ENCODE data around the gene MYO15A. TPM values are rescaled to one million over a fixed set of nuclear protein-coding genes. Genes with fewer than 3 reads are reported as not detected.

Gene MYO15A
- total and polyA plus RNA-seq, 2 donors (not counting 1 experiment from before 2014, with no cell fraction given) = 0.42 to 2.0 TPM

GRCh38 chr17:18094409-18094807 lies 14.1 kb upstream of the MYO15A start:
- DNase-seq (ENCODE audit: low read depth in 2 of 2) = no peak
- Histone ChIP-seq H3K4me3 (replicated peaks in 1 of 4; ENCODE audit: control extremely low read depth in 1 of 4, insufficient read depth in 1 of 4, low read depth in 3 of 4, low read length in 4 of 4) (no peak overlapping the region), H3K9me3 (ENCODE audit: control insufficient read depth, insufficient read depth, low read depth, low read length) (no peaks in the 10 kb centered on the region), H4K20me1 (ENCODE audit: control insufficient read depth, extremely low read depth, insufficient read depth, low read length) (no peaks in the 10 kb centered on the region), H3K9ac (ENCODE audit: insufficient read depth, low read length) (no peak overlapping the region), H3K4me2 (ENCODE audit: extremely low read depth, insufficient read depth, low read length) (no peak overlapping the region), H3K36me3 (ENCODE audit: control insufficient read depth, insufficient read depth, low read length) (peaks cover 24% of the 10 kb centered on the region), H3K4me1 (ENCODE audit: control insufficient read depth, extremely low read depth, insufficient read depth, low read length) (no peaks in the 10 kb centered on the region), H3K79me2 (ENCODE audit: control insufficient read depth, insufficient read depth, low read length) (peaks cover 3% of the 10 kb centered on the region), H2AFZ (ENCODE audit: low read length) (no peak overlapping the region), H3K27me3 (ENCODE audit: control insufficient read depth, insufficient read depth, low read length) (no peaks in the 10 kb centered on the region), H3K27ac (ENCODE audit: insufficient read depth, low read length) (no peak overlapping the region)
- TF ChIP-seq CTCF (conservative IDR thresholded peaks at IDR 0.05 in 1 of 2, IDR thresholded peaks at IDR 0.05 in 1 of 2; ENCODE audit: low read depth in 1 of 2, low read length in 2 of 2) = no peak
- TF ChIP-seq EZH2 (IDR thresholded peaks at IDR 0.05; ENCODE audit: low read length, missing control alignments) = no peak

- no peak overlapping the region for H3K9ac ChIP-seq (ENCODE audit: insufficient read depth, low read length)
- no peak overlapping the region for H3K4me3 ChIP-seq (replicated peaks in 1 of 4; ENCODE audit: control extremely low read depth in 1 of 4, insufficient read depth in 1 of 4, low read depth in 3 of 4, low read length in 4 of 4)
- peaks cover 25% of the 10 kb centered on the region for H3K36me3 ChIP-seq (ENCODE audit: control insufficient read depth, insufficient read depth, low read length)
- no peak overlapping the region for H2AFZ ChIP-seq (ENCODE audit: low read length)
- no peak for TF ChIP-seq CTCF (conservative IDR thresholded peaks at IDR 0.05 in 1 of 2, IDR thresholded peaks at IDR 0.05 in 1 of 2; ENCODE audit: low read depth in 1 of 2, low read length in 2 of 2)
- no peak for TF ChIP-seq EZH2 (IDR thresholded peaks at IDR 0.05; ENCODE audit: low read length, missing control alignments)
- no peaks in the 10 kb centered on the region for H4K20me1 ChIP-seq (ENCODE audit: control insufficient read depth, extremely low read depth, insufficient read depth, low read length)
- no peak overlapping the region for H3K4me2 ChIP-seq (ENCODE audit: extremely low read depth, insufficient read depth, low read length)
- no peaks in the 10 kb centered on the region for H3K27me3 ChIP-seq (ENCODE audit: control insufficient read depth, insufficient read depth, low read length)
- H3K79me2 ChIP-seq (ENCODE audit: control insufficient read depth, insufficient read depth, low read length) = no peaks in the 10 kb centered on the region
- no peaks in the 10 kb centered on the region for H3K4me1 ChIP-seq (ENCODE audit: control insufficient read depth, extremely low read depth, insufficient read depth, low read length)
- no peak overlapping the region for H3K27ac ChIP-seq (ENCODE audit: insufficient read depth, low read length)
- no peak for DNase-seq (ENCODE audit: low read depth in 2 of 2)
- no peaks in the 10 kb centered on the region for H3K9me3 ChIP-seq (ENCODE audit: control insufficient read depth, insufficient read depth, low read depth, low read length)
Observed at GRCh38 chr17:18099516-18099915, 9.0 kb upstream of the MYO15A start.

DNA sequence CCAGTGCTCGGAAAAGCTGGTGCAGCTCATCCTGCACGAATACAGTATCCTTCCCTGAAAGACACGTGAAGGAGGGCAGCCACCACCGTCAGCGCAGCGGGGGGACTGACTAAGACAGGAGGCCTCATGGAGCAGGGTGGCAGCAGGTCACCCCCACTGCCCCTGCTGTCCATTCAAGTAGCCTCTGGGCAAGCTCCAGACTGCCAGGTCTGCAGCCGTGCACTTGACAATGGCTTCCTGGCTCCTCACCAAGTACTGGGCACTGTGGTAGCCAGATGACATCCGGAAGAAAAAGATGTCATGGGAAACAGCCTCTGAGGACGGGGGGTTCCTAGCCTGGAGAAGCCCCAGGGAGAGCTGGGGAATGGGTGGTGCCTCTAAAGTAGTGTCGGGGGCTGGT lies 7.9 kb upstream of the MYO15A start:
- H3K9me3 ChIP-seq (ENCODE audit: control insufficient read depth, insufficient read depth, low read depth, low read length) = no peaks in the 10 kb centered on the region
- no peaks in the 10 kb centered on the region for H3K4me1 ChIP-seq (ENCODE audit: control insufficient read depth, extremely low read depth, insufficient read depth, low read length)
- no peak overlapping the region for H3K4me2 ChIP-seq (ENCODE audit: extremely low read depth, insufficient read depth, low read length)
- no peak for DNase-seq (ENCODE audit: low read depth in 2 of 2)
- peaks cover 30% of the 10 kb centered on the region for H3K36me3 ChIP-seq (ENCODE audit: control insufficient read depth, insufficient read depth, low read length)
- H3K9ac ChIP-seq (ENCODE audit: insufficient read depth, low read length) = no peak overlapping the region
- no peaks in the 10 kb centered on the region for H3K27me3 ChIP-seq (ENCODE audit: control insufficient read depth, insufficient read depth, low read length)
- no peak overlapping the region for H3K27ac ChIP-seq (ENCODE audit: insufficient read depth, low read length)
- no peaks in the 10 kb centered on the region for H3K79me2 ChIP-seq (ENCODE audit: control insufficient read depth, insufficient read depth, low read length)
- H4K20me1 ChIP-seq (ENCODE audit: control insufficient read depth, extremely low read depth, insufficient read depth, low read length) = no peaks in the 10 kb centered on the region
- no peak for TF ChIP-seq CTCF (conservative IDR thresholded peaks at IDR 0.05 in 1 of 2, IDR thresholded peaks at IDR 0.05 in 1 of 2; ENCODE audit: low read depth in 1 of 2, low read length in 2 of 2)
- no peak for TF ChIP-seq EZH2 (IDR thresholded peaks at IDR 0.05; ENCODE audit: low read length, missing control alignments)
- no peak overlapping the region for H3K4me3 ChIP-seq (replicated peaks in 1 of 4; ENCODE audit: control extremely low read depth in 1 of 4, insufficient read depth in 1 of 4, low read depth in 3 of 4, low read length in 4 of 4)
- H2AFZ ChIP-seq (ENCODE audit: low read length) = no peak overlapping the region
